SK-N-DZ (cell line): Measurements from ENCODE around the gene GARNL3.

Source experiments
- DNase-seq: peaks from one replicate; pipeline ENCODE4 v3.0.0-alpha.2; 2015; ENCODE audit warnings: low spot score

Gene GARNL3

GRCh38 chr9:127273326-127273725 lies 8.8 kb downstream of the GARNL3 start:
- no peak for DNase-seq

GRCh38 chr9:127277099-127277498 lies 12.5 kb downstream of the GARNL3 start:
- no peak for DNase-seq

- no peak for DNase-seq
These were observed 13.2 kb downstream of the GARNL3 start for GRCh38 chr9:127277770-127278169.

- no peak for DNase-seq
These were observed 13.8 kb downstream of the GARNL3 start for GRCh38 chr9:127278372-127278771.

- DNase-seq: no peak
These were observed 15.2 kb downstream of the GARNL3 start for GRCh38 chr9:127279717-127280285.

- no peak for DNase-seq
These were observed 16.5 kb downstream of the GARNL3 start for GRCh38 chr9:127280880-127281660.

- peak; percentile 30 for DNase-seq
These were observed 17.3 kb downstream of the GARNL3 start for GRCh38 chr9:127281891-127282290.

- DNase-seq: no peak
These were observed 18.0 kb downstream of the GARNL3 start for GRCh38 chr9:127282611-127283010.

GRCh38 chr9:127283135-127283534 lies 18.6 kb downstream of the GARNL3 start:
- DNase-seq: no peak

- DNase-seq: no peak
These were observed 19.4 kb downstream of the GARNL3 start for GRCh38 chr9:127283917-127284497.

- DNase-seq: no peak
These were observed 21.4 kb downstream of the GARNL3 start for GRCh38 chr9:127285965-127286364.

- DNase-seq: no peak
These were observed 26.0 kb downstream of the GARNL3 start for GRCh38 chr9:127290561-127291065.

GRCh38 chr9:127291246-127291778 lies 26.7 kb downstream of the GARNL3 start:
- no peak for DNase-seq

GRCh38 chr9:127292415-127292814 lies 27.8 kb downstream of the GARNL3 start:
- DNase-seq: no peak

GRCh38 chr9:127293328-127293727 lies 28.8 kb downstream of the GARNL3 start:
- no peak for DNase-seq

- no peak for DNase-seq
These were observed 29.2 kb downstream of the GARNL3 start for GRCh38 chr9:127293767-127294166.

- no peak for DNase-seq
These were observed 30.4 kb downstream of the GARNL3 start for GRCh38 chr9:127295005-127295404.

- no peak for DNase-seq
These were observed 36.4 kb downstream of the GARNL3 start for GRCh38 chr9:127300886-127301447.

- DNase-seq: no peak
These were observed 39.3 kb downstream of the GARNL3 start for GRCh38 chr9:127303830-127304229.

GRCh38 chr9:127305206-127305837 lies 40.7 kb downstream of the GARNL3 start:
- no peak for DNase-seq

- no peak for DNase-seq
These were observed 41.3 kb downstream of the GARNL3 start for GRCh38 chr9:127305838-127306226.

GRCh38 chr9:127307802-127308201 lies 43.2 kb downstream of the GARNL3 start:
- DNase-seq: no peak
